NCI-H526 (cell line): ENCODE data around the gene ROBO2.

Experiments
- DNase-seq, 2 experiments: peaks; one replicate each; lab custom pipeline; 2025; lab: John Stamatoyannopoulos, UW

ROBO2 gene

GRCh38 chr3:77039606-77040171, at the start of gene ROBO2:
TSS of gene ROBO2 (plus strand) at chr3:77040099. CDS start at chr3:77040786, 687 bp downstream.
- peak in 1 of 2 experiments; percentile 0 for DNase-seq

GRCh38 chr3:76990606-76991005, 49.3 kb upstream of the ROBO2 start:
- no peak for DNase-seq

DNA sequence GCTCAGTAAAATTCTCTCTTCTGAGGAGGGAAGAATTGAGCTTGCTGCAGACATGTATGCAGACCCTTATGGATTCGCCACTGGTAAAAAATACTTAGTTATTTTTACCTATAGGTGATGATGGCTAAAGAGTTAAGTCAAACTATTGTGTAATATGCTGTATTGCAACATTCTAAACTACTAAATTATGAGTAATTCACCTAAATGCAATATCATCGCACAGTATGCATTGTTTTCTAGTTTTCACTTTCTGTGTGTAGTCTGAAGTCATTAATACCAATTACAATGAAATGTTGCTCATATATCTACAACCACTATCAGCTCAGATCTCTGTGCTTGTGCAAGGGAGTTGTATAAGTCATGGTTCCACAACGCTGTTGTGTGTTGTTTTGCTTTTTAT, 48.7 kb upstream of the ROBO2 start:
- no peak for DNase-seq

- DNase-seq = no peak
Observed at GRCh38 chr3:76997733-76998132, 42.2 kb upstream of the ROBO2 start.

- DNase-seq = no peak
Observed at GRCh38 chr3:76998555-76998954, 41.3 kb upstream of the ROBO2 start.

DNA sequence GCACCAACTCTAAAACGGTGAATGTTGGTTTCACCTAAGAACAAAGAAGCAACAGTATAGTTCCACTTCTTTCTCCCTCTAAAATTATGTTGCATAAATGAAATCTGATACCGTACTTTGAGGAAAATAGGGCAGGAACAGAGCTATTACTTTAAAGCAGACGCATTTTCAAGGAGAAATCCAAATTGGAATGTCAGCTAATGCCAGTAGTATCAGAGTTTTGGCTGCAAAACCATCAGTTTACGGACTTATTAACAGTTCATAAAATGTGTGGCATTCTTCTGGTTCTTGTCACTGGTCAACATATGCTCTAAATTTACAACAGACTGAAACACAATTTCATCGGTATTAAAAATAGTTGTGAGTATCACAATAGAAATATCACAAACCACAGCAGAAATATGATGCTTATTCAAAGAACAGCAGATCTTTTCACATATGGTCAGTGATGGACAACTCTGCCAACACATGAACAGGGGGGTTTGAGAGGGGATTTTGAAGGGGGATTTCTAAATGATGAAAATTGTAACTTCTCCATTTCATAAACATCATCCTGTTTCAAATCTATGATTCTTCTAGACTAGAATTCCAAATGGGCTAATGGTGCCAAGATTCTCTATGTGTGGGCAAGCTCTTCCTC, 38.7 kb upstream of the ROBO2 start:
- DNase-seq = no peak

DNA sequence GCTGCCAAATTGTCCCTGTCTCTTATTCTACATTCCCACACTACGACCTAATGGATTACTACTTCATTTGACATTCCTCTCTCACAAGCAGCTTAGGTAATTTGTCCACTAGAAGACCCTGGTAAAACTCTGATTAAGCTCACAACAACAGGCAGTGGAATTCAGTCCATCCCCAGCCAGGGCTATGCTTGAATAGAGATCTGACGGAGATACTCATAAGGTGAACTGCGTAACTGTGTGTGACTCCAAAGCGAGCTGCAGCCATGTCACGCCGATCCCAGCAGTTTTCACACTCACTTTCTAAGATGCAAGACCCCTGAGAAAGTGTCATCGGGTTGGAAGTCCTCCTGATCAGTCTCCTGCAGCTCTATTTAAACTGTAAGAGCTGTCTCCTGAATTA, 25.7 kb upstream of the ROBO2 start:
- no peak for DNase-seq

DNA sequence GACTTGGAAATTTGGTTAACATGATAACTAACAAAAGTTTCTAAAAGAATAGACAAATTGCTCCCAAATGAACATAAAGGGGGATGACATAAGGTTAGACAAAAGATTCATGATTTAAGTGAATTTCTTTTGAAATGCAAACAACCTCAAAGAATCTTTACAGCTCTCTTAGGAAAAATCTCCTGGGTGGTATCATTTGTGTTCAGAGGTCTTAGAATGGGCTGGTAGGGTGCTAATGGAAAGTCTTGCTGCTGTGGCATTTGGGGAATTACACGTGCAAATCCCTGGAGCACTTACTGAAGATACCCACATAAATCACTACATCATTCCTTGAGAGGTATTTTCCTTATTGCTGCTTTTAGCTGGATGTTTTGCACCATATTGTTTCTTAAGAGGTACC, 14.4 kb upstream of the ROBO2 start:
- DNase-seq = no peak

- no peak for DNase-seq
Observed at GRCh38 chr3:77026904-77027634, 12.8 kb upstream of the ROBO2 start.

GRCh38 chr3:77028005-77028404, 11.9 kb upstream of the ROBO2 start:
- DNase-seq = no peak

DNA sequence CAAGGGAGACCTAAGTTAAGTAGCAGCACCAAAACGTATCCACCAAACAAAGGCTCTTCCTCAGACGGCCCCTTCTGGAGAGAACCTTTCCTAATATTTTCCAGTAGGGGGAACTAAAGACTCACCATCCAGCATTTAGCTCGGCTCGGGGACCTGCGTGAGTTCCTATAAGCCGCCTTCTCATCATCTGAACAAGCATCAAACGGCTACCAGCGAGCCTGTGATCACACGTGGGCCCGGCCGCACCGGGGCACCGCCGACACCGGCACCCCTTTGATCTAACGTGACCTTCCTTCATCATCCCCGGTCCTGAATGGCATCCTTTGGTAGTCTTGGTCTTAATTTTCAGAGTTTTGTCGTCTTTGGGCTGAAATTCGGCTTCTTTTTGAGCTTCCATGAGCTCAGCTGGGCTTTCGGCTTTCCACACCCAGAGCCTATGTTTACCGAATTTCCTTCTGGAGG, 1.4 kb upstream of the ROBO2 start:
- peak; percentile 41 to 76 for DNase-seq

DNA sequence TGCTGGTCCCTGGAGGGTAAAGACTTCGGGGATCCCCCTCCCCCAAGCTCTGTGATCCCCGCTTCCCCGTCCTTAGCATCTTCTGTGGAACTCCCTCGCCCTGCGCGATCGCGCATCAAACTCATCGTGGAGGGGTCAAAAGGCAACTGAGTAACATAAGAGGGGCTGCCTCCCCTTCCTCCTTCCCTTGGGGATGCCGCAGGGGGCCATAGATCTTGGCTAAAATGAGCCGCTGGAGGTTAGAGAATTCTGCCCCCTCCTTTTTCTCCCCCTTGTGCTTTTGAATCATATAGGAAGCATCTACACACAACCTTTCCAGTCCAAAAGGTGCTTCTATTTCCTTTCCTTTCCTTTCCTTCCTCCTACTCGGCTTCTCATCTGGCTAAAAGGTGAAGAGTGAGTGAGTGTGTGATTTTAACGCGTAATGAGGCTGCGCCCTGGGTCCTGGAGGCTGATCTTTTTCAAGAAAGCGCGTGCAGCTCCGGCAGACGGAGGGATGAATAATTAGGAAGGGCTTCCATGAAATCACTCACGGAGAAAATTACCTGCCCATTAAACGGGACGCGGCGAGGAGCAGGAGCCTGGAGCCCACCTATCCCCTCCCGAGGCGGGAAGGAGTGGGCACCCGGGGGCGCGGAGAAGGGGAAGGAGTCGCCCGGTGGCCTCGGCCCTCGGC, 831 bp upstream of the ROBO2 start:
- DNase-seq = no peak

- no peak for DNase-seq
Observed at GRCh38 chr3:77040216-77040615, 317 bp downstream of the ROBO2 start.

- no peak for DNase-seq
Observed at GRCh38 chr3:77040926-77041722, 1.2 kb downstream of the ROBO2 start.

DNA sequence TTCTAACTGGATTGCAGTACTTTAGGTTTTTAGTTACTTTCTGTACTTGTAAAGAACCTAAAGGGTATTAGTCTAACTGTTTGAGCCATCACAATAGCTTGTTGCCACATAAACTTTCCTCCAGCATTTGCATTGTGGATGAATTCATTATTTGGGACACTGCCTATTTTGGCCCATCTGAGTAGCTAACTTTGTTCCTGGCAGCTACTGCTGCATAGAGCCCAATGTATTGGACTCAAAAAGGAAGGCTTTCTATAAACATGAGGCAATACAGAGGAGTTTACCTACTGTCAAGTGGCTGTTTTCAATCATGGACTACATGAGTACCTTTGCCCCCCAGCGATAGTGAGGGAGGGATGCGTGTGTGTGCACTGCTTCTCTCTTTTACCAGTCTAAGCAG, 1.9 kb downstream of the ROBO2 start:
- no peak for DNase-seq

DNA sequence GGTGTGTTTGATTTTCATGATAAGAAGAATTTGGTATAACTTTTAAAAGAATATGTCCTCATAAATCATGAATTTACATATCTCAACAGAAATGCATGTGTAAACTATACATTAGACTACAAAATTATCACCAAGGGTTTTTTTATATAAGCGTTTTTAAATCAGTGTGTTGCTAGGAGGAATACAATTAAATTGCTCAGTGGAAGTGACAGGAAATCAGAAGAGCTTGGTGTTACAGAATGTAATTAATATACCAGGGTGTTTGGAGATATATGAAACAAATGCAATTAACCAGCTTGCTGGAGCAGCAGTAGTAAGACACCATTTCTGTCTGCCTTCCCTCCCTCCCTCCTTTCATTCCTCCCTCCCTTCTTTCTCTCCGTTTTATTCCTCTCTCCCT, 2.4 kb downstream of the ROBO2 start:
- DNase-seq = no peak

- DNase-seq = peak in 1 of 2 experiments; percentile 0
Observed at GRCh38 chr3:77042882-77043281, 3.0 kb downstream of the ROBO2 start.

- no peak for DNase-seq
Observed at GRCh38 chr3:77045686-77046085, 5.8 kb downstream of the ROBO2 start.

DNA sequence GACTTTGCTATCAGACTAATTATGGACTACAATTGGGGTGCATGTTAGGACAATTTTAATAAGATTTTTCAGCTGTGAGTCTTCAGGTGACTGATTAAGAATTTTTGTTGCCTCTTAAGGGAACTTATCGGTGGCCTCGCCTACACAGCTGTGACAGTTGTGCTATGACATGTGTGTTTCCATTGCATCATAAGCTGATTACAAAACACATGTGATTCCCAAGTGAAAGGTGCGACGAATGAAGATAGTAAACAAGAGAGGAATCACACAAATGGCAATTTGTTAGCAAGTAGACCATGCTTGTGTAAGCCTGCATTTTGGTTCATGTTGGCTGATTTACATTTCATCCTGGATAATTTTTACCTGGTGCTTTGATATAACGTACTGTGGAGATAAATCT, 8.3 kb downstream of the ROBO2 start:
- DNase-seq = no peak

DNA sequence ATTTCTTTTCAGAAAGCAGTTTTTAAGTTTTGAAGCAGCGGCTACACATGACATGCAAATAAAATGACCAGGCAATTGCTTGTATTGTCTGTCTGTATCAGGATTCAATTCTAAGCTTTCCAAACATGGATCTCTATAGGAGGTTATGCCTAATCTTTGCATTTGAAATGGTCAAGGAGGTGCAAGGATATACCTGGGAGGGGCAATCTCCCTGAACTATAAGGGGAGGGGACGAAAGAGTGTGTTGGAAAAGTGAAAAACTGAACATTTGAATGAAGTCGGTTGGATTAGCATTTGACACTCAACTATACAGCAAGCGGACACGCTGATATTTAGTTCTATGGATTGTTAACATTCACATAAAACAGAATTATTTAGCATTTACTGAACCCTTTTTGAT, 11.7 kb downstream of the ROBO2 start:
- no peak for DNase-seq

DNA sequence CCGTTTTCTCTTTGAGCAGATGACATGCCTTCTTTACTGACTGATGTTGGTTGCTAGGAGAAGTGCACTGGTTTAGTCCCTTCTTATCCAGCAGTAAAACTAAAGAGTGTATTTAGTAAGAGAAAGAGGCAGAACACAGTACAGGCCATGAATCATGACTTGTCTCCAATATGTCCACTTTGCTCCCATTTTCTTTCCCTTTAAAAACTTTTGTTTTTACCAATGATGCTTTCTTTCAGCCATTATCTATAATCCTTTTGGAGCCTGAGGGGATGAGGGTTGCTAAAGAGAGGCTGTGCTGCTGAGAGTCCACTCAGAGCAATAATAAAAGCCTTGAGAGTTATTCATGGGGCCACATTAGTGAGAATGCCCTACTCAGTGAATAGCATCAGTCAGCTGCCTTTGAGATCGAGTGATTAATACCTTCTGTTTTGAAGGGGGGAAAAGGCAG, 12.2 kb downstream of the ROBO2 start:
- DNase-seq = no peak
